Activated CD4-positive, alpha-beta T cell treated with anti-CD3 and anti-CD28 coated beads, Interleukin-2, amount 10 ng/mL, durations not matched to agents 7 days and 5 days (primary cell): ENCODE data around the gene STX4. TPM values are rescaled to one million over a fixed set of nuclear protein-coding genes. Genes with fewer than 3 reads are reported as not detected.

ENCODE experiments used
- CTCF ChIA-PET: fragments of 350-600 bp; sonication (Branson Sonifier 250); formaldehyde crosslinking; loops from one replicate; lab custom pipeline; 2021; ENCODE audit warnings: antibody characterized with exemption; lab: Charles Lee
- POLR2A ChIA-PET: fragments of 350-600 bp; sonication (Branson Sonifier 250); formaldehyde crosslinking; loops from one replicate; lab custom pipeline; 2021; ENCODE audit warnings: antibody characterized with exemption; lab: Charles Lee
- DNase-seq: peaks from one replicate; pipeline ENCODE4 v3.0.0-alpha.2; 2020
- H3K27ac Mint-ChIP-seq: one replicate; pipeline ENCODE4 v1.8.0; 2021; ENCODE audit warnings: mild to moderate bottlenecking, moderate library complexity, mixed read lengths
- H3K27me3 Mint-ChIP-seq: one replicate; pipeline ENCODE4 v1.8.0; 2021; ENCODE audit warnings: mixed read lengths
- H3K36me3 Mint-ChIP-seq: one replicate; pipeline ENCODE4 v1.8.0; 2021; ENCODE audit warnings: low read depth, mixed read lengths
- H3K4me1 Mint-ChIP-seq: one replicate; pipeline ENCODE4 v1.8.0; 2021; ENCODE audit warnings: mixed read lengths
- H3K4me3 Mint-ChIP-seq: one replicate; pipeline ENCODE4 v1.8.0; 2021; ENCODE audit warnings: mild to moderate bottlenecking, moderate library complexity, mixed read lengths
- H3K9me3 Mint-ChIP-seq: one replicate; pipeline ENCODE4 v1.8.0; 2021; ENCODE audit warnings: mixed read lengths
- total RNA-seq, 2 experiments: library from RNA; stranded (reverse); gene quantifications; one replicate each; pipeline ENCODE4 v1.2.3, GENCODE V29; 2021

STX4 gene
- total RNA-seq, 2 experiments from 2014 or later: 48.0 to 56.7 TPM

DNA sequence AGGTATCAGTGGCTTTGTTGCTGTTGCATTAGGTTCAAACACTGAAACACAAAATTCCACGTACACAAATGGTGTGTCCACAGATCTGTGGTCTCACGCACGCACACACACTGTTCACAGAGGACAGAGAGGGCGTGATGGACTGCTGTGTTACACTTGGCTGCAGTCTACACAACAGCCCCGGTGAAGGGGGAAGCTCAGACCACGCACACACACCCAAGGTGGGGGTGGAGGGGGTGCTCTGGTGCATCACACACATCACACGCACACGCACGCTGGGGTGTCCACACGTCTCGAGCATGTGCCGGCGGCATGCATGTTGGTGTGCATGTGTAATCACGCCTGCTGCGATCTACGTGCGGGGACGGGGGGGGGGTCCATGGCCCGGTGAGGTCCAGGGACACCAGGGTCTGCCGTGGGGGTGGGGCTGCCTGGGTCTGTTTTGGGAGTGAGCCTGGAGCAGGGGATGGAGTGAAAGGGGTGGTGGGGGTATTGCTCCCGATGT lies 41.0 kb upstream of the STX4 start:
- Mint-ChIP-seq H3K4me3 (no peak overlapping the region), H3K27ac (no peak overlapping the region), H3K4me1 (peaks cover 25% of the 10 kb centered on the region), H3K27me3 (no peaks in the 10 kb centered on the region), H3K9me3 (no peaks in the 10 kb centered on the region), H3K36me3 (no peaks in the 10 kb centered on the region)
- DNase-seq: no peak
- POLR2A ChIA-PET: no interaction called here
- CTCF ChIA-PET: interaction anchor here (1.1 to 3.1 kb wide), 2 partner anchors 7 to 150 kb away, joined by 4 to 16 read pairs; partner anchors contain the start of gene HSD3B7

DNA sequence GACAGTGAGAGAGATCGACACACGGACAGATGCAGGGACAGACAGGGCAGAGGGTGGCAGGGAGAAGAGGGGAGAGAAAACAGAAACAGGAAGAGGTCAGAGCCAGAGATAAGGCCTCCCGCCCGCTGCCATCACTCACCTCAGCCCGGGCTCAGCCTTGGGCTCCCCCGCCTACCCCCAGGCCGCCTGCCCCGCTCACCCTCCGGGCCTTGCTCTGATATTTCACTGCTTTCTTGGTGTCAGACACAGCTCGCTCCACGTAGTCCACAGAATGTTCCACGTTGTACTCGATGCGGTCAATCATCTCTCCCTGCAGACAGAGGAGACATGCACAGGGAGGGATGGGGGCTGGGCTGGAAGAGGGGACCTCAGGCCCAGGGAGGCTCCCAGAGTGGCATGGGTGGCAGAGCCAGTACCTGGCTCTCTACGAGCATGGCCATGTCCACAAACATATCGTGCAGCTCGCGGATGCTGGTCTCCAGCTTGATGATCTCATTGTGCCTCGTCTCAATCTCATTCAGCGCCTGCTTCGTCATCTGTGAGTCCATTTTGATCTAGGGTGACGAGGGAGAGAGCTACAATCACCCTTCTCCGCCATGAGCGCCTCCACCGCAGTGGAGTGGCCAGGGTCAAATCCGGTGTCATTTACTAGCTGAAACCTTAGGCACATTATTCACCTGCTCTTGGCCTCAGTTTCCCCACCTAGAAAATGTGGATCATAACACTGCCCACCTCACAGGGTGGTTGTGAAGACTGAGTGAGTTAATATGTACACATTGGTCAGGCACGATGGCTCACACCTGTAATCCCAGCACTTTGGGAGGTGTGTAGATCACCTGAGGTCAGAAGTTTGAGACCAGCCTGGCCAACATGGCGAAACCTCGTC lies 40.2 kb upstream of the STX4 start:
- no peak for DNase-seq
- ChIA-PET POLR2A (no interaction called here), CTCF (interaction anchor here (1.0 to 3.1 kb wide), 8 partner anchors 8 to 149 kb away, joined by 3 to 16 read pairs (median 4); partner anchors contain the start of gene HSD3B7)
- H3K36me3 Mint-ChIP-seq: no peaks in the 10 kb centered on the region
- peaks cover 25% of the 10 kb centered on the region for H3K4me1 Mint-ChIP-seq
- H3K4me3 Mint-ChIP-seq: no peak overlapping the region
- H3K27ac Mint-ChIP-seq: no peak overlapping the region
- H3K9me3 Mint-ChIP-seq: no peaks in the 10 kb centered on the region
- H3K27me3 Mint-ChIP-seq: peaks cover 2% of the 10 kb centered on the region

DNA sequence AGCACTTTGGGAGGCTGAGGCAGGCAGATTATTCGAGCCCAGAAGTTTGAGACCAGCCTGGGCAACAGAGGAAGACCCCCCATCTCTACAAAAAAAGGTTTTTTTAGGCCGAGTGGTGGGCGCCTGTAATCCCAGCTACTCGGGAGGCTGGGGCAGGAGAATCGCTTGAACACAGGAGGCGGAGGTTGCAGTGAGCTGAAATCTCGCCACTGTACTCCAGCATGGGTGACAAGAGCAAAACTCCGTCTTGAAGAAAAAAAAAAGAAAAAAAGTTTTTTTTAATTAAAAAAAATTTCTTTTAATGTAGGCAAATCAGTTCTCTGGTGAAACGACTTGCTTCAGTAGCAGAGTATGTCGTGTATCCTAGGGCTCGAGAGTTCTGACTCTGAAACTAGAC lies 37.4 kb upstream of the STX4 start:
- H3K9me3 Mint-ChIP-seq: no peaks in the 10 kb centered on the region
- H3K36me3 Mint-ChIP-seq: no peaks in the 10 kb centered on the region
- no peak for DNase-seq
- POLR2A ChIA-PET: no interaction called here
- peaks cover 8% of the 10 kb centered on the region for H3K27me3 Mint-ChIP-seq
- H3K27ac Mint-ChIP-seq: no peak overlapping the region
- CTCF ChIA-PET: interaction anchor here (1.2 to 1.9 kb wide), 3 partner anchors 10 to 42 kb away, joined by 3 to 5 read pairs (median 4); no protein-coding TSS in a partner anchor
- peaks cover 25% of the 10 kb centered on the region for H3K4me1 Mint-ChIP-seq
- H3K4me3 Mint-ChIP-seq: peak overlapping the region; percentile 77

DNA sequence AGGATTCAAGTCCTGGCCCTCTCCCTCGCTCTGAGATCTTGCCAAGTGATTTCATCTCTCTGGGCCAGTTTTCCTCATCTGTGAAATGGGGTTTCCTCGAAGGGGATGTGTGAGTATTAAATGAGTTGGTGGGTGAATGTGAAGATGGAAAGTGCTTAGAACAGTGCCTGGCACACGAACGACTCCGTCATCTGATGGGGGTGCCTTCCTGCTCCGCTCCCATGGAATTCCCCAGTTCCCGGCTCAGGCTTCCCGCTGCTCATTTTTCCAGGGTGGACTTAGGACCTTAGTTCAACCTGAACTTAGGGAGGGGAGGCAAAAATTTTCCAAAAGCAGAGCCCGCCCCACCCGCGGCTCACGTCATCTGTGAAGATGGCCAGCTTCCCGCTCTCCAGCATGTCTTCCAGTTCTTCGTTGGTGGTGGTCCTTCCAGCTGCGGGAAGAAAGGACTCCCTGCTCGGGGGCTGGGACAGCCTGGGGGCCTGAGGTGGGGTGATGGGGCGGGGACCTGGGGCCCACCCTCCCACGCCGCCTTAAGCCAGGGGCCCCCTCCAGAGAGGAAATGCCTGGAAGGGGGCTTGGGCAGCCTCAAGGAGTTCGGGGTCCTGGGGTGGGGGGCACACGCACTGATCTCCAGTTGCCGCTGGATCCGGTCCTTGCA lies 36.9 kb upstream of the STX4 start:
- POLR2A ChIA-PET: no interaction called here
- Mint-ChIP-seq H3K27me3 (peaks cover 8% of the 10 kb centered on the region), H3K27ac (peak overlapping the region; percentile 82), H3K4me3 (peak overlapping the region; percentile 77), H3K4me1 (peaks cover 25% of the 10 kb centered on the region), H3K36me3 (no peaks in the 10 kb centered on the region), H3K9me3 (no peaks in the 10 kb centered on the region)
- CTCF ChIA-PET: interaction anchor here (1.2 to 1.9 kb wide), 3 partner anchors 11 to 42 kb away, joined by 3 to 5 read pairs (median 4); no protein-coding TSS in a partner anchor
- DNase-seq: no peak

DNA sequence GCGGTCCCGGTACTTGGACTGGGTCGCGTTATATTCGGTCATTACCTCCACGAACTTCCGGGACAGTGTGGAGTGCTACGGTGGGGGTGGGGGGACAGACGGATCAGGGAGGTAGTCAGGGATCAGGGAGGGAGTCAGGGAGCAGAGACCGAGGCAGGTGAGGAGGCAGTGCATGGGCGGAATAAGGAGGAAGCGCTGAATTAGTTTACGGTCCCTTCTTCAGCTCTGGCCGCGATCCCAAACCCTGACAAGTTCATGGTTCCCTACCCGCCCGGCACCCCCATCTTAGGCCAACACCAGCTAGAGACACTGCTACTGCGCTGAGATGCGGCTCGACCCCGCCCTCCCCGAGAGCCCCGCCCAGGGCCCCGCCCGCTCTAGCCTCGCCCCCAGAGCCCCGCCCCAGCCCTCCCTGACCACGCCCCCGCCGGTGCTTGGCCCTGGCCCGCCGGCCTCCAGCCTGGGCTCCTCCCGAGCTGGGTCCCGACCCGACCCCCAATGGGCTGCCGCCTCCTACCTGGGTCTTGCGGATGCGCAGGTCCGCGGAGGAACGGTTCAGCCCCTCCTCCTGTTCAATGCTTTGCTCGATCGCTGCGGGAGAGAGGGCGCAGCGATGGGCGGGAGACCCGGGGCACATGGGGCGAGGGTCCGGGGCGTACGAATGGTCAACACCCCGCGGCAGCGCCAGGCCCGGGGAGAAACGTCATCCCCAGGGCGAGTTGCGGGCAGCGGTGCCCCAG lies 36.2 kb upstream of the STX4 start:
- no peaks in the 10 kb centered on the region for H3K9me3 Mint-ChIP-seq
- DNase-seq: peak; percentile 81
- H3K4me1 Mint-ChIP-seq: peaks cover 25% of the 10 kb centered on the region
- no peaks in the 10 kb centered on the region for H3K36me3 Mint-ChIP-seq
- H3K27ac Mint-ChIP-seq: peak overlapping the region; percentile 82
- ChIA-PET POLR2A (no interaction called here), CTCF (interaction anchor here (1.6 to 1.9 kb wide), 2 partner anchors 12 to 13 kb away, joined by 4 to 5 read pairs; no protein-coding TSS in a partner anchor)
- H3K27me3 Mint-ChIP-seq: peaks cover 8% of the 10 kb centered on the region
- H3K4me3 Mint-ChIP-seq: peak overlapping the region; percentile 77

DNA sequence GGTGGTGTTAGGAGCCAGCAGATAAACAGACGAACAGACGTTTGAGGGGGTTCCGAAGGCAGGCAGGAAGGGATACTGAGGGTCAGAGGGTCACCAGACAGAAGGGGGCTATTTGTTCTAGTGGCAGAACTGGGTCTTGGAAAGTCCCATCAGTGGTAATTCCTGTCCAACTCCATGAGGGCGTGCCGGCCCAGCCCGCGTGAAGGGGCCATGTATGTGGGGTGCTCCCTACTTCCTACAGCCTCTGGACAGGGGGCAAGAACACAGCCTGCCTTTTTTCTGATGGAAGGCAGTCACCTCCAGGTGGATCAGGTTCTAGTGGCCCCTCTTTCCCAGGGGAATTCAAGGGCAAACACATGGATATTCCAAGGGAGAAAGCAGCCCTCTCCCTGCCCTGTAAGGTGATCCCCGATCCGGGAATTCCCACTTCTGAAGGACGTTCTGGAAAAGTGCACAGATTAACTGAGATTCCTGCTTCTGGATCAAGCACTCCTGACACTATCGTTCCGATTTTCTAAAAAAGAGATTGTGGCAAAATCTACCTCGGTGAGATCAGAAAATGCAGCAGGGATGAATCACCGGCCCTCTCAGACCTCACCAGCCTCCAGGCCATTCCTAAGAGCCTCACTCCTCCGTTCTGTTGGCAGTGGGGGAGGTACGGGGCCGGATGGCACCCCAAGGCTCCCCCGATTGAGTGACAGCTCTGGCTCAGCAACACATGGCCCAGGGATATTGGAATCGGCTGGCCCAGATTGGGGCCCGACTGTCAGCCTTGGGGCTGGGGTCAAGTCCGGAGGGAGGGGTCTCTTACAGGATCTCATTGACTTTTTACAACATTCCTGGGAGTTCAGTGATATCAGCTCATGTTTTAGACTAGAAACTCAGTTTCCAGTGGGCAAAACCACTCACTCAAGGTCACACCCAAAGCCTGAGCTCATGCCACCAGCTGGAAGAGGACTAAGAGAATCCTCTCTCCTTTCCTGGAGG lies 35.3 kb upstream of the STX4 start:
- no peak for DNase-seq
- Mint-ChIP-seq H3K4me1 (peaks cover 17% of the 10 kb centered on the region), H3K27ac (peak overlapping the region; percentile 41), H3K4me3 (peak overlapping the region; percentile 77), H3K27me3 (peaks cover 8% of the 10 kb centered on the region), H3K9me3 (no peaks in the 10 kb centered on the region), H3K36me3 (no peaks in the 10 kb centered on the region)
- CTCF ChIA-PET: interaction anchor here (1.3 to 1.9 kb wide), 2 partner anchors 11 to 13 kb away, joined by 3 to 5 read pairs; no protein-coding TSS in a partner anchor
- POLR2A ChIA-PET: interaction anchor here (0.7 kb wide), 1 partner anchor 97 kb away, joined by 3 read pairs; no protein-coding TSS in a partner anchor

DNA sequence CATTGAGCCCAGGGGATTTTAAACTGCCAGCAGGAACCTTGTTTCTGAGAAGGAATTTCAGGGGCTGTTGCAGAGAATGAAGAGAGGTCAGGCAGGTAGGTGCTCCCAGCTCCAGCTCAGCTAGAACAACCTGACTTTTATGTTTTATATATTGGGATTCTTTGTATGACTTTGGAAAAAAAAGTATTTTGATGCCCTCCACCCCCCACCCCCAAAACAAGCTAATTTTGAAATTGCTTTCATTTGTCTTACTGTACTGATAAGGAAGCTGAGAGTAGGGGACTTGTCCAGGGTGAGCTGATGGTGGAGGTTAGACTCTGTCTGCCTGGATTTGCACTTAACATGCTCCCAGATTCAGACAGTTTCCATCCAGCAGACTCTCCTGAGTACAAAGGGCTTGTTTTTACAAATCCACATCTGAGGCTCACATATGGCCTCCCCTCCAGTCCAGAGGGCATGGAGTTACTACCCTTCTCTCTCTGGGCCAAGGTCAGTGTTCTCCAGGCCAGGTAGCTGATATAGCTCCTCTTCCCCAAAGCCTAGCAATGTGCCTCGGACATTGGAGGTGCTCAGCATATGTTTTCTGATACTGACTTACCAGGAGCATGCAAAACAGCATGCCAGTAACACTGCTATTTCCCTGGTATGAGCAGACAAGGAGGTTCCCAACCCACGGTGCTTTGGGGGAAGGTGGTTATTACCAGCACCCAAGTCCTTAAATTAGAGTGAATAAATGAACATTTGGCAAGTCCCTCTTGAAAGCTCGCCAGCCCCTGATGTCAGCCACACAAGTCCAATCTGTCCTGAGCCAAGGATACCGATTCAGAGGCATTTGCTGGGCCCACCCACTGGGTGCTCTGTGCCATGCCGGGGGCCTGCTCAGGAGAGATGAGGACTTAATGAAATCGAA lies 34.3 kb upstream of the STX4 start:
- DNase-seq: no peak
- ChIA-PET CTCF (interaction anchor here (1.2 to 1.3 kb wide), 2 partner anchors 10 to 12 kb away, joined by 3 read pairs; no protein-coding TSS in a partner anchor), POLR2A (interaction anchor here (0.7 kb wide), 1 partner anchor 98 kb away, joined by 3 read pairs; no protein-coding TSS in a partner anchor)
- H3K36me3 Mint-ChIP-seq: no peaks in the 10 kb centered on the region
- peaks cover 8% of the 10 kb centered on the region for H3K27me3 Mint-ChIP-seq
- no peak overlapping the region for H3K27ac Mint-ChIP-seq
- no peak overlapping the region for H3K4me3 Mint-ChIP-seq
- no peaks in the 10 kb centered on the region for H3K9me3 Mint-ChIP-seq
- H3K4me1 Mint-ChIP-seq: peaks cover 14% of the 10 kb centered on the region

DNA sequence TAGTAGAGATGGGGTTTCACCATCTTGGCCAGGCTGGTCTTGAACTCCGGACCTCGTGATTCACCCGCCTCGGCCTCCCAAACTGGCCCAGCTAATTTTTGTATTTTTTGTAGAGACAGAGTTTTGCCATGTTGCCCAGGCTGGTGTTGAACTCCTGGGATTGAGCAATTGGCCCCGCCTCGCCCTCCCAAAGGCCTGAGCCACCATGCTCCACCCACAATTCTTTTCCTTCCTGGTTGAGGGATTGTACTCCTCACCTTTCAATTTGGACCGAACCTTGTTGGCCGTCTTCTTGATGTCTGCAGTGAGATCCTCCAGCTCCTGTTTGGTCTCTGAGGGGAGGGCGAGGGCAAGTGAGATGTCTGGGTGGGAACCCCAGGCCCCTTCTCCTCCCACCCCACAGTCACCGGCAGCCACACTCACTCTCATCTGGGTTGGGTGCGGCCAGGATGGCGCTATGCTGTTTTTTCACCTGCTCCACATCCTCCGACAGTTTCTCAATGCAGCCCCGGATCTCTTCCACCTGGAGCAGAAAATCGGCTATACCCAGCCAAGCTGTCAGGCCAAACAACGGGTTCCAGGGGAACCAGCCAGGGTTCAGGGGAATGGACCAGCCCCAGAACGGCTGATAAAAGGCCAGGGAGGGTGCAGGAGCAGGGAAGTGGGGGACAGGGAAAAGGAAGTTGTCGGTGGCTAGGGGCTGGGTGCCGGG lies 32.5 kb upstream of the STX4 start:
- Mint-ChIP-seq H3K9me3 (no peaks in the 10 kb centered on the region), H3K4me3 (no peak overlapping the region), H3K27ac (no peak overlapping the region), H3K36me3 (no peaks in the 10 kb centered on the region), H3K27me3 (peaks cover 8% of the 10 kb centered on the region), H3K4me1 (peaks cover 8% of the 10 kb centered on the region)
- ChIA-PET CTCF (interaction anchor here (0.9 to 1.3 kb wide), 2 partner anchors 16 to 36 kb away, joined by 3 read pairs; no protein-coding TSS in a partner anchor), POLR2A (interaction anchor here (0.8 kb wide), 1 partner anchor 13 kb away, joined by 3 read pairs; no protein-coding TSS in a partner anchor)
- no peak for DNase-seq

DNA sequence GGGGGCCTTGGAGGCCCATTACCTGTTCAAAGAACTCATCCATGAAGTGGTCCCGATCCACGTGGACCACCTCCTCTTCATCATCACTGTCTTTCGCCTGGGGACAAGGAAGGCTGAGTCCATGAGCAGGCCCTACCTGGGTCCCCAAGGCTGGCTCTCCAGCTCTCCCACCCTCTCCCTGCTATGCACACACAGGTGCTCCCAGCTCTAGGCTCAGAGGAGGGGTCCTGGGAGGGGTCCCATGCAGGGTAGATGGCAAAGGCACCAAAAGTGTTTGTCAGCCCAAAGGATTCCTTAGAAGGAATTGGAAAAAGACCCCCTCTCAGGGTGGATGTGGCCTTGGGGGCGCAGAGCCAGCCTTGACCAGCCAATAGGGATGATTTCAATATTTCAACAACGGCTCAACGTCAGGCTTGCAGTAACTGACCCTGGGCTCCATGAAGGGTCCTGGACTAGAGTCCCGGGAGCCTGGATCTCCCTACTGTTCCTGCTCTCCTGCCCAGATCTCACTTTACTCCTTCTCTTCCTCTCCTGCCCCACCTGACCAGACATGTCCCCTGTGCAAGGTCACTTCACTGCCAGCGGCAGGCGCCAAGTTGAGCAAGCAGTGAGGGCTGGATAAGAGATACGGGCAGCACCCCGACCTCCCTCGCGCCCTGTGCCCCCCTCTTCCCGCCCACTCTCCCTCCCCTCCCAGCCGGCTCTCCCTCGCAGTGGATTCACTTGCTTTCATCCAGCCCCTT lies 31.7 kb upstream of the STX4 start:
- CTCF ChIA-PET: interaction anchor here (1.0 to 2.8 kb wide), 5 partner anchors 8 to 141 kb away, joined by 3 to 10 read pairs (median 4); no protein-coding TSS in a partner anchor

More for the DNA sequence above, 31.7 kb upstream of the STX4 start:
- Mint-ChIP-seq H3K9me3 (no peaks in the 10 kb centered on the region), H3K4me1 (peaks cover 3% of the 10 kb centered on the region), H3K27ac (no peak overlapping the region), H3K36me3 (no peaks in the 10 kb centered on the region), H3K27me3 (peaks cover 13% of the 10 kb centered on the region), H3K4me3 (no peak overlapping the region)
- POLR2A ChIA-PET: no interaction called here
- no peak for DNase-seq
